Activated CD8-positive, alpha-beta memory T cell treated with anti-CD3 and anti-CD28 coated beads, Interleukin-2, amount 50 U/mL, for 24 hours (primary cell): ENCODE data around the gene KRTAP10-12.

ENCODE experiments used
- DNase-seq: peaks from one replicate; pipeline ENCODE4 v3.0.0-alpha.2; 2020; ENCODE audit errors: extremely low read depth

KRTAP10-12 gene

GRCh38 chr21:44711327-44712202 is 14.6 kb downstream of the KRTAP10-12 start, which contains the start of gene TSPEAR:
Gene TSPEAR (minus strand): TSS chr21:44711572. CDS start chr21:44711514, 58 bp downstream.
- no peak for DNase-seq

DNA sequence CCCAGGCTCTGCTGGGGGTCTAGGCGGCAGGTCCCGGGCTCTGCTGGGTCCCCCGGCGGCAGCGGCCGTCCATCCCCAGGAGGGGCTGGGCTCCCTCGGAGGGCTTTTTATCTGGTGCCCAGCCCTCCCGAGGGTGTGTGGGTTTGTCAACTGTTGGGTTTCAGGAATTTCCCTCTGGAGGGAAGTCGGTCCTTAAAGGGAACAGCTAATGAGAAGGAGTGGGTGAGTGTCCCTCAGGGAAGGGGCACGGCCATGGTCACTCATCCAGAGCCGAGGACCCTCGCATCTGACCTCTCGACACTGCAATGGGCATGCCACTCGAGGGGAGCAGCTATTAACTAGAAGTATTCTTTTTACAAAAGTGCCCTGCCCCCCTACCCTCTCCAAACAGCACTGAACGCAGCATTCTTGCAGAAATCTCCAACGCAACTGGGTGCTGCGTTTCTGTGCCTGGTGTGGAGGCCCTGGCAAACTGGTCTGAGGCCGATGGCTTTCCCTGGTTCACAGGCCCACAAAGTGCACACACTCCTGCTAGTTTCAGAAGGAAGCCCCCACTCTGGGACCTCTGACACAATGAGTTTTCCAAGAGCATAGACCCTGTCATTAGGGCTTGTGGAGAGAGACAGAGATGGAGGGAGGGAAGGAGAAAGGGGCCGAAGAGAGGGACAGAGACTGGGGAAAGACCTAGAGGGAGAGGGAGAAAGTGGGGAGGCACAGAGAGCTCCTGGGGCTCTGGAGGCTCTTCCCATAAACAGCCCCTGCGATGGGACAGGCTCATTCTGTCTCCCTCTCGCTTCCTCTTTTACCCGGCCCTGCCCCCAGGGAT is 15.4 kb downstream of the KRTAP10-12 start:
- DNase-seq, result no peak

GRCh38 chr21:44713130-44713529 is 16.2 kb downstream of the KRTAP10-12 start:
- no peak for DNase-seq

- DNase-seq, result no peak
Measured at GRCh38 chr21:44713846-44714245, 16.9 kb downstream of the KRTAP10-12 start.

DNA sequence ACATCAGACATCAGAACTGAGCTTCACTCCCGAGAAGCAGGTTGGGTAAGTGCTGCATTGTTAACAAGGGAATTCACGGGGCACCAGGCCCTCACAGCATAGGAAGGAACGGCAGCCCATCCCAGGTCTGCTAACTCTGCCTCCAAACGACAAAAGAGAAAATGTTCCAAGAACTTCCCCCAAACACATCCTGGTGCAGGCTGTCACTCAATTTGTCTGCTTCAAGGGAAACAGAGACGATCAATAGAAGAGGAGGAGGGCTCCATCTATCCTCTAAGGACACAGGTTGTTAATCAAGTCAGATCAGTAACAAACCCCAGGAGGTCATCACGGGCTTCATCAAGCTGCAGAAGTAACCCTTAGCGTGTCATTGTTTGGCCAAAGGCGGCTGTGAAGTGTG is 17.9 kb downstream of the KRTAP10-12 start:
- no peak for DNase-seq

- no peak for DNase-seq
Measured at GRCh38 chr21:44716984-44717383, 20.0 kb downstream of the KRTAP10-12 start.

DNA sequence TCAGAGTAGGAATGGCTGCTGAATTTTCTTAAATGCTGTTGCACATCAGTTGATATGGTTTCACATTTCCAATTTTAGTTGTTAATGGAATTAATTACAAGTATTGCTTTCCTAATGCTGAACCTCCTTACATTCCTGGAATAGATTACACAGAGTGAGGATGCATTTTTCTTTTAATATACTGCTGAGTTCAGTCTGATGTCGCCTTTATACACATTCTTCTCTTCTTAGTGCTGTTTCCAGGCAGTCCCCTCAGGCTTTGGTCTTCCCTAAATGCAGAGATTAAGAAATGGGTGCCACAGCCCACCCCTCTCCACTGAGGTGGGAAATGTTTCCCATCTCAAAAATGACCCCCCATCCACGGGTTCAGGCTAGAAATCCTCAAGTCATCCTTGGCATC is 21.1 kb downstream of the KRTAP10-12 start:
- DNase-seq, result no peak

- no peak for DNase-seq
Measured at GRCh38 chr21:44718571-44718970, 21.6 kb downstream of the KRTAP10-12 start.

DNA sequence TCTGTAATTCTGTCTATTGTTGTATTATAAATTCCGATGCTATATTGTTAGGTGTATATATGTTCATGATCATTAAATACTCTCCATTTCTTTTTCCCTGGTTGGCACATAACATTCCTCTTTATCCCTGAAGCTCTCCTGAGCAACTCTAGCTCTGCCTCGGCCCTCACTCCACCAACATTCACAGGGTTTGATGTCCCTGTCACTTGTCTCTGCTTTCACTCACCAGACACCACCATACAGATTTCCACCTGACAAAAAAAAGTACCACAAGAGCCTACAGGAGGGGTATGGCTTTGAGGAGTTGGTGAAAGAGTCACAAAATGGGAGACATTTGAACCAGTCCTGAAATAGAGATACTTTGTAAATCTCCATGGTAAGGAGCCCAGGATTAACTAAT is 23.2 kb downstream of the KRTAP10-12 start:
- no peak for DNase-seq

- DNase-seq, result no peak
Measured at GRCh38 chr21:44722731-44723130, 25.8 kb downstream of the KRTAP10-12 start.

DNA sequence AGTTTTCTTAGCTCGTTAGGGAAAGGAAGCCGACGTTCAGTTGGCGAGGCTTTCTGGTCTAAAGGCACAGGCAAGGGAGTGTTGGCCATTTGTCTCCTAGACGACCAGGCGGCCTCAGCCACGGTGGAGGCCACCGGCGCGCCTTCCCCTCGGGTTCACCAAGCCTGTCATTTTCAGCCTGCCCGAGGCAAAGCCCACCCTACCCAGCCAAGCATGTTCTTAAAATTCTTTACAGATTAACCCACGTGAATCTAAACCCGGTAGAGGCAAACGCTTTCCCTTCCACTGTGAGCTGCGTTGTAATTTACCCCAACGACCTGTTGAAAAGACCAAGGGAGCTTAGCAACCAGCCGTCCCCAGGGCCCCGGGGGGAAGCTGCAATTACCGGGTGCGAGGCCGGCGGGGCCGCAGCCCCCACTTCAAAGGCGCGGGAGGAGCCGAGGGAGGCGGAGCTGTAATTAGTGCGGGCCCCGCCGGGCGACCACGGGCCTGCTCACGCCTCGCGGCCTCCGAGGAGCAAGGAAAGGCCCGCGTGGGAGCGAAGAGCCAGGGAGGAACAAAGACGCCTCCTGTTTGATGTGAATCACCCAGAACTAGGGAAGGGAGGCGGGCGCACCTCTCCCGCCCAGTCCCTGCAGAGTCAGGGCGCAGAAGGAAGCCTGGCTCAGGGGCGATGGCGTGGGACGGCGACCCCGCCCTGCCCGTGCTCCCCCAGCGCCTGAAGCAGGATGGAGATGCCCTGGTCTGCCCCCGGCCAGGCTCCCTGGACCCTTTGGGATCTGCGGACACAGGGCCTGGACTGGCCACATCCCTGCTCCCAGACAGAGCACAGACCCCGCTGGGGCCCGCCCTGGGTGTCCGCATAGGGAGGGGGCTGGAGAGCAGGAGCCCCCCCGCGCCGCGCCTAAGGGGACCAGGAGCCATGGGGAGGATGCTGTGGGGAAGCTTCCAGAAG is 26.5 kb downstream of the KRTAP10-12 start:
- no peak for DNase-seq

- no peak for DNase-seq
Measured at GRCh38 chr21:44724196-44724595, 27.2 kb downstream of the KRTAP10-12 start.

GRCh38 chr21:44724926-44725325 is 28.0 kb downstream of the KRTAP10-12 start:
- no peak for DNase-seq

GRCh38 chr21:44726826-44727225 is 29.9 kb downstream of the KRTAP10-12 start:
- DNase-seq, result no peak

DNA sequence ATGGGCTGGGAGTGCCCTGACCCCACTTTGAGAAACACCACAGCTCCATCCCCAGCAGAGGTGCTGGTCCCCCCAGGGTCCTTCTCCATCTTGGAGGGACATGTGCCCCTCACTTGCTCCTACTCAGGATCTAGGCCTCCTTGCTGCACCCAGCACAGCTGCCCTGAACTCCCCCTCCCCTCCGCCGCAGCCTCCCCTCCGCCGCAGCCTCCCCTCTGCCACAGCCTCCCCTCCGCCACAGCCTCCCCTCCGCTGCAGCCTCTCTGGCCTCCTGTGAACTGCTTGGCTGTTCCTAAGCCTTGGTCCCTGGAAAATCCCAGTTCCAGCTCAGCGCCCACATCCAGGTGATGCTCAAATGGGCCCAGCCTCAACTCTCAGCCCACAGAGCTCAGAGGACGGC is 30.3 kb downstream of the KRTAP10-12 start:
- no peak for DNase-seq

- no peak for DNase-seq
Measured at GRCh38 chr21:44727757-44728156, 30.8 kb downstream of the KRTAP10-12 start.

DNA sequence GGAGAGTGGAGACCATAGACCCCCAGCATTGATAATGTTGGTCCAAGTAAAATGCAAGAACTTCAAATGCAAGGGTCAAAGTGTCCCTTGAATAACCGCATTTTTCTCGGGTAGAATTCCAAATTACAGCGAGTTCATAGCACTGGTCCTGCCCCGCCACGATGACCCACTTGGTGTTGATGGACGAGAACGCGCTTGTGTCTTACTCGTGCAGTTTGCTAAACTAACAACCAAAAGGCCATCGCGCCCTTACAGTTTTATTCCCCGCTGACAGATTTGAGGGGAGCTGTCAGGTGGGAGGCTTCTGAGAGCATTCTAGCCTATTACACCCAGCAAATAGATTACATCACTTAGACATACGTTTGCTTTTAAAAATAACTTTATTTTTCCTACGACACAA is 31.7 kb downstream of the KRTAP10-12 start:
- no peak for DNase-seq

DNA sequence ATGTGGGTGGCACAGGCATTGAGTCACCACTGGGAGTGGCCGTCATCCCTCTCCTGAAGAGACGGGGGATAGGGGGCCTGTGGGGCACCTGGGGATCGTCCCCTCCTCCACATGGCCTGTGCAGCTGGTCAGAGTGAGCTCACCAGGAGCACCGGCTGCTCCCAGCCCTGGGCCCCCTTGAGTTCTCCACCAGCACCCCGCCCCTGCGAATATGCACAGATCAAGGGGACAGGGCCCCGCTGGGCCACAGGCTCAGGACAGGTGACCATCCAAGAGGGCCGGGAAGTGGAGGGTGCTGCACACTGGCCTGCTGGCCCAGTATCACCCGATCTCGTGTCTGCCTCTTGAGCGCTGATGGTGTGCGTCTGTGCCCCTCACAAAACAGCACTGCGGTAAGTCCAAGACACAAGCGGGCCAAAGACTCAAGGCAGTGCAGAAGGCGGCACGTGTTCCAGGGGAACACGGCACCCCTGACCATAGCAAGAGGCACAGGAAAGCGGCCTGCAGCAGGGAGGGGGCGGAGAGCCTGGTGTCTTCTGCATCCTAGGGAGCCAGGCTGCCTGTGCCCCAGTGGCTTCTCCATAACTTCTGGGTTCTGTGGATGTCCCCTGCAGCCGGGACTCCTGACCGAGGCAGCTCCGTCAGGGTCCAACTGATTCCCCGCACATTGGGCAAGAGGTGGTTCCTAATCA is 32.5 kb downstream of the KRTAP10-12 start:
- DNase-seq, result no peak

DNA sequence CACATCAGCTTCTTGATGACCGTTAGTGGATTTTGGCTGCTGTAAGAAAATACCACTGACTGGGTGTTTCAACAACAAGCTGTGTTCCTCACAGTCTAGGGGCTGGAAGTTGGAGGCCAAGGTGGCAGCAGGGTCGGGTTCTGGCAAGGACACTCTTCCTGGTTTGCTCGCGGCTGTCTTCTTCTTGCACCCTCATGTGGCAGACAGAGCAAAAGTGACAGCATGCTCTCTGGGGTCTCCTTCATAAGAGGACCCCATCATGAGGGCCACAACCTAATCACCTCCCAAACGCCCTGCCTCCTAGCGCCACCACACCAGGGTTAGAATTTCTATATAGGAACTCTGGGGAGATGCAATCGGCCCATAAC is 33.0 kb downstream of the KRTAP10-12 start:
- DNase-seq, result no peak

DNA sequence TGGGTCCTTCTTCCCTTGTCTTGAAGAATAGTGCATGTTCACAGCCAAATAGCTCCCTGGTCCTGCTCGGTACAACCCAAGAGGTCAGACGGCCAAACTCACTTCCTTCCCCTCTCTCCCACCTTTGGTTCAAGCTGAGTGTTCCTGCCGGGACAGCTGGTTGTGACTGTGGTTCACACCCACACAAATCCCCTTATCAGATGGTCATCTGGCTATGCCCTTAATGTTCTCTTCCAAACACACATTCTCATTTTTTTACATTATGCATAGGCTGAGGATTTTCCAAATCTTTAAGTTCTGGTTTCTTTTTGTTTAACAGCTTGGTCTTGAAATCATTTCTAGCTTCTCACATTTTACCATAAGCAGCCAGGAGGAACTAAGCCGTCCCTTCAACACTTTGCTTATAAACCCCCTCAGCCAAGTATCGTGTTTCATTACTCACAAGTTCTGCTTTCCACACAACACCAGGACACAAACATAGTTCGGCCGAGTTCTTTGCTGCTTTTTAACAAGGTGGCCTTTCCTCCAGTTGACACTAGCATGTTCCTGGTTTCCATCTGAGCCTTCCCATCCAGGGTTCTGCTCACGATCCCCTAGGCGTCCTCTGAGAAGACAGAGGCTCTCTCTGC is 34.1 kb downstream of the KRTAP10-12 start:
- no peak for DNase-seq

DNA sequence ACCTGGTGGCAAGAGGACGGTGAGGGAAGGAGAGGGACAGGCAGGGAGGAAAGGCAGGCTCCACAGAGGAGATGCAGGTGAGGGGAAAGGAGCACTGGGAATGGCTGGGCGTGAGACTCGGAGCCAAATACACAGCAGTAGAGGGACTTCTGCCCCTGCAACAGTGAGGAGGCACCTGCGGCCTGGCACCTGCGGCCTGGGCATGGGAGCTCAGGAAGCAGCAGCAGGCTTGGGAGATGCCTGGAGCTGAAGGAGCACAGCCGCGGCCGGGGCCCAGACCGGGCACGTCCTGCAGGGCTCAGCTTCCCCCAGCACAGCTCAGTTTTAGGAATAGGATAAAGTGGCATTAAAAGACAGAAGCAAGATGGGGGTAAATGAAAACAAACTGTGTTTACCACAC is 35.3 kb downstream of the KRTAP10-12 start:
- no peak for DNase-seq
